ENCODE data around the gene REC8.

DNA sequence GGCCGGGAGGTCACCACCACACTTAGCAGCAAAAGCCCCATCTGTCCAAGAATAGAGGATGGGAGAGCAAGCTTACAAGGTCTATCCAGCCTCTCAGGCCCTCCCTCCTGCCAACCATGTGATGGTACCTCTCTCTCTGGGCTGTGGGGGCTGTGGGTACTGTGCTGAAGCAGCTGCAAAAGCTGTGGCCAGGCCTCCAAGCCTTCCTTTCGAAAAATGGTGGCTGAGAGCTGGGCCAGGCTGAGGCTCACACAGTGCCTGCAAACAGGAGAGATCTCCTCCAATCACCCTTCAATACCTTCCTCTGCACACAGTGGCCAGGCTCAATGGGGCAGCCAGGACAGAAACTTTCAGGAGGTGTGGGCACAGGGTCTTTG is 15.6 kb downstream of the REC8 start:
- TF ChIP-seq EZH2phosphoT487 (IDR thresholded peaks at IDR 0.05), result no peak
- TF ChIP-seq, protein P1, sequence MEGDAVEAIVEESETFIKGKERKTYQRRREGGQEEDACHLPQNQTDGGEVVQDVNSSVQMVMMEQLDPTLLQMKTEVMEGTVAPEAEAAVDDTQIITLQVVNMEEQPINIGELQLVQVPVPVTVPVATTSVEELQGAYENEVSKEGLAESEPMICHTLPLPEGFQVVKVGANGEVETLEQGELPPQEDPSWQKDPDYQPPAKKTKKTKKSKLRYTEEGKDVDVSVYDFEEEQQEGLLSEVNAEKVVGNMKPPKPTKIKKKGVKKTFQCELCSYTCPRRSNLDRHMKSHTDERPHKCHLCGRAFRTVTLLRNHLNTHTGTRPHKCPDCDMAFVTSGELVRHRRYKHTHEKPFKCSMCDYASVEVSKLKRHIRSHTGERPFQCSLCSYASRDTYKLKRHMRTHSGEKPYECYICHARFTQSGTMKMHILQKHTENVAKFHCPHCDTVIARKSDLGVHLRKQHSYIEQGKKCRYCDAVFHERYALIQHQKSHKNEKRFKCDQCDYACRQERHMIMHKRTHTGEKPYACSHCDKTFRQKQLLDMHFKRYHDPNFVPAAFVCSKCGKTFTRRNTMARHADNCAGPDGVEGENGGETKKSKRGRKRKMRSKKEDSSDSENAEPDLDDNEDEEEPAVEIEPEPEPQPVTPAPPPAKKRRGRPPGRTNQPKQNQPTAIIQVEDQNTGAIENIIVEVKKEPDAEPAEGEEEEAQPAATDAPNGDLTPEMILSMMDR (IDR thresholded peaks at IDR 0.05), result no peak

Measured in neural progenitor cell (in vitro differentiated cells).